HCT116 (cell line): ENCODE data around the gene WBP1. TPM values are rescaled to one million over a fixed set of nuclear protein-coding genes. Genes with fewer than 3 reads are reported as not detected.

Experiments used
- ATAC-seq: fragments of 200-7000 bp; cut with Tn5 transposase; 2 replicates; pipeline ENCODE4 v1.9.1; 2020; ENCODE audit warnings: mild to moderate bottlenecking, moderate library complexity
- BruUV-seq: library from RNA; stranded (reverse); fragments of 400-500 nt; replicated peaks from 2 replicates; lab custom pipeline; 2021; lab: Mats Ljungman, UMichigan
- CTCF ChIA-PET: fragments of 300-600 bp; sonication (Branson Sonifier 250); formaldehyde crosslinking; loops from one replicate; lab custom pipeline; 2021; ENCODE audit warnings: antibody characterized with exemption; lab: Charles Lee
- POLR2A ChIA-PET: fragments of 300-600, 350-600 bp; sonication (Branson Sonifier 250); formaldehyde crosslinking; loops from one replicate; lab custom pipeline; 2021; ENCODE audit warnings: antibody characterized with exemption; lab: Charles Lee
- RAD21 ChIA-PET, 2 experiments: fragments of 300-600 bp; sonication (Branson Sonifier 250); formaldehyde crosslinking; loops; one replicate each; lab custom pipeline; 2023; ENCODE audit warnings: low total read pairs in 2 of 2; ENCODE audit not compliant: uncharacterized antibody in 2 of 2, unreplicated experiment in 2 of 2, low non-redundant PET in 1 of 2; lab: Charles Lee
- DNase-seq: peaks from one replicate; pipeline ENCODE4 v3.0.0-alpha.2; 2010; ENCODE audit warnings: low read depth, low spot score
- H2AFZ ChIP-seq: fragments of 200-600 bp; shearing (Covaris generic), sonication (generic); 2 replicates; pipeline ENCODE4 v1.6.1; 2017; ENCODE audit warnings: low read depth, mixed run types, mixed read lengths, antibody characterized with exemption, low read length; ENCODE audit not compliant: poor library complexity, severe bottlenecking
- H3K27ac ChIP-seq: 2 replicates; pipeline ENCODE4 v1.5.1; 2012; ENCODE audit warnings: low read depth, low read length
- H3K27me3 ChIP-seq: fragments of 200-600 bp; sonication (generic); 2 replicates; pipeline ENCODE4 v1.6.1; 2016; ENCODE audit warnings: mixed run types, low read length, mixed read lengths; ENCODE audit not compliant: insufficient read depth
- H3K36me3 ChIP-seq, 2 experiments: fragments of 200-500 bp in 1 of 2; fragments of 200-600 bp in 1 of 2; sonication (Bioruptor generic) in 1 of 2; sonication (generic) in 1 of 2; 2 replicates each; pipeline versions ENCODE4 v1.5.1 to v1.6.1; 2014 to 2016; ENCODE audit warnings: low read length in 2 of 2, inconsistent platforms in 1 of 2, mixed read lengths in 1 of 2, mixed run types in 1 of 2; ENCODE audit not compliant: insufficient read depth in 2 of 2, control insufficient read depth in 1 of 2
- H3K4me1 ChIP-seq, 2 experiments: fragments of 200-600 bp in 1 of 2; sonication (generic) in 1 of 2; 2 replicates each; pipeline versions ENCODE4 v1.5.1 to v1.6.1; 2012 to 2017; ENCODE audit warnings: low read length in 2 of 2, inconsistent platforms in 1 of 2, mild to moderate bottlenecking in 1 of 2, mixed read lengths in 1 of 2, mixed run types in 1 of 2, moderate library complexity in 1 of 2; ENCODE audit not compliant: insufficient read depth in 2 of 2, control insufficient read depth in 1 of 2
- H3K4me2 ChIP-seq: fragments of 200-600 bp; sonication (generic); 2 replicates; pipeline ENCODE4 v1.6.1; 2017; ENCODE audit warnings: mixed run types, low read length, mixed read lengths
- H3K4me3 ChIP-seq, 2 experiments: fragments of 200-600 bp in 1 of 2; sonication (generic) in 1 of 2; replicated peaks in 1 of 2; 2 replicates each; pipeline ENCODE4 v1.5.1; 2011 to 2016; ENCODE audit warnings: low read length in 2 of 2, control low read depth in 1 of 2, low read depth in 1 of 2, mild to moderate bottlenecking in 1 of 2, mixed read lengths in 1 of 2, mixed run types in 1 of 2
- H3K79me2 ChIP-seq: fragments of 200-600 bp; sonication (generic); 2 replicates; pipeline ENCODE4 v1.6.1; 2017; ENCODE audit warnings: mild to moderate bottlenecking, mixed run types, low read length, moderate library complexity, mixed read lengths; ENCODE audit not compliant: insufficient read depth
- H3K9ac ChIP-seq: fragments of 200-600 bp; sonication (generic); 2 replicates; pipeline ENCODE4 v1.6.1; 2016; ENCODE audit warnings: low read length, mixed read lengths
- H3K9me2 ChIP-seq: fragments of 200-600 bp; sonication (generic), shearing (Covaris generic); 2 replicates; pipeline ENCODE4 v1.6.1; 2017; ENCODE audit warnings: mixed run types, mild to moderate bottlenecking, moderate library complexity; ENCODE audit not compliant: insufficient read depth
- H3K9me3 ChIP-seq, 2 experiments: fragments of 200-500 bp in 1 of 2; fragments of 200-600 bp in 1 of 2; sonication (Bioruptor generic) in 1 of 2; sonication (generic) in 1 of 2; 2 replicates each; pipeline ENCODE4 v1.6.1; 2014 to 2017; ENCODE audit warnings: low read length in 2 of 2, mixed read lengths in 2 of 2, inconsistent platforms in 1 of 2, low read depth in 1 of 2, mild to moderate bottlenecking in 1 of 2, mixed run types in 1 of 2, moderate library complexity in 1 of 2; ENCODE audit not compliant: control insufficient read depth in 1 of 2, insufficient read depth in 1 of 2
- H4K20me1 ChIP-seq: fragments of 200-600 bp; sonication (generic), shearing (Covaris generic); 2 replicates; pipeline ENCODE4 v1.6.1; 2017; ENCODE audit warnings: mixed run types, mild to moderate bottlenecking, moderate library complexity; ENCODE audit not compliant: insufficient read depth
- ATF3 ChIP-seq: IDR thresholded peaks from 2 replicates; pipeline ENCODE4 v1.6.1; 2012
- CEBPB ChIP-seq: IDR thresholded peaks from 2 replicates; pipeline ENCODE4 v1.6.1; 2012; ENCODE audit warnings: low read depth
- EGR1 ChIP-seq: IDR thresholded peaks from 2 replicates; pipeline ENCODE4 v1.6.1; 2012; ENCODE audit warnings: low read depth
- ELF1 ChIP-seq: IDR thresholded peaks from 2 replicates; pipeline ENCODE4 v1.6.1; 2012; ENCODE audit warnings: low read depth, borderline replicate concordance
- FOSL1 ChIP-seq: IDR thresholded peaks from 2 replicates; pipeline ENCODE4 v1.6.1; 2012; ENCODE audit warnings: low read depth
- JUND ChIP-seq: IDR thresholded peaks from 2 replicates; pipeline ENCODE4 v1.6.1; 2012
- MAX ChIP-seq: IDR thresholded peaks from 2 replicates; pipeline ENCODE4 v1.6.1; 2012
- POLR2AphosphoS5 ChIP-seq: IDR thresholded peaks from 2 replicates; pipeline ENCODE4 v1.6.1; 2011; ENCODE audit warnings: mild to moderate bottlenecking, low read depth, low read length, moderate library complexity
- RAD21 ChIP-seq: IDR thresholded peaks from 2 replicates; pipeline ENCODE4 v1.6.1; 2012; ENCODE audit warnings: low read depth, mild to moderate bottlenecking
- REST ChIP-seq: IDR thresholded peaks from 2 replicates; pipeline ENCODE4 v1.6.1; 2012; ENCODE audit warnings: low read depth
- SIN3A ChIP-seq: IDR thresholded peaks from 2 replicates; pipeline ENCODE4 v1.6.1; 2012; ENCODE audit warnings: low read depth
- SP1 ChIP-seq: IDR thresholded peaks from 2 replicates; pipeline ENCODE4 v1.6.1; 2012; ENCODE audit warnings: low read depth
- TCF7L2 ChIP-seq: IDR thresholded peaks from 2 replicates; pipeline ENCODE4 v1.7.0; 2011; ENCODE audit warnings: borderline replicate concordance, inconsistent platforms; ENCODE audit not compliant: insufficient read depth, insufficient read length; ENCODE audit errors: extremely low read depth
- ZBTB33 ChIP-seq: IDR thresholded peaks from 2 replicates; pipeline ENCODE4 v1.6.1; 2011; ENCODE audit warnings: mild to moderate bottlenecking, low read length, moderate library complexity; ENCODE audit not compliant: insufficient replicate concordance; ENCODE audit errors: extremely low read depth
- ZFX ChIP-seq: fragments of 450-650 bp; IDR thresholded peaks from 2 replicates; pipeline ENCODE4 v1.6.1; 2017
- intact Hi-C: fragments of 100-400 bp; cut with micrococcal nuclease; formaldehyde crosslinking; loops from 2 replicates; pipeline ENCODE4 v1.10.0; 2022
- total RNA-seq: library from RNA; stranded (reverse); gene quantifications from one replicate; pipeline ENCODE4 v1.2.1, GENCODE V29; 2021; ENCODE audit not compliant: unreplicated experiment
- TF ChIP-seq, protein P1 (sequence below), 3 experiments: fragments of 200-600 bp in 1 of 3; sonication (generic) in 1 of 3; IDR thresholded peaks in 2 of 3; conservative IDR thresholded peaks in 1 of 3; 2 replicates each; pipeline ENCODE4 v1.5.1; 2012 to 2017; ENCODE audit warnings: low read depth in 2 of 3, low read length in 2 of 3, antibody characterized with exemption in 1 of 3, borderline replicate concordance in 1 of 3, control low read depth in 1 of 3, mild to moderate bottlenecking in 1 of 3, mixed read lengths in 1 of 3, mixed run types in 1 of 3, moderate library complexity in 1 of 3; ENCODE audit not compliant: insufficient read depth in 1 of 3

The WBP1 gene
- total RNA-seq, 1 experiment from 2014 or later = 64.7 TPM

GRCh38 chr2:74438248-74438647 lies 20.0 kb upstream of the WBP1 start:
- Histone ChIP-seq H3K9me2 (no peaks in the 10 kb centered on the region), H3K4me3 (no peak overlapping the region), H3K4me2 (no peak overlapping the region), H4K20me1 (no peaks in the 10 kb centered on the region; the same call in 1 of the 2 replicates), H3K27me3 (no peaks in the 10 kb centered on the region), H3K4me1 (peaks cover 15 to 32% of the 10 kb centered on the region in 2 experiments), H3K79me2 (peaks cover 75% of the 10 kb centered on the region), H3K9me3 (no peaks in the 10 kb centered on the region), H3K36me3 (peaks cover 0 to 13% of the 10 kb centered on the region in 2 experiments; a peak in 1 of 4 replicates), H2AFZ (no peak overlapping the region), H3K27ac (no peak overlapping the region), H3K9ac (no peak overlapping the region)
- no TSS peak for BruUV-seq
- ATAC-seq (no peak), DNase-seq (no peak)
- intact Hi-C loops = no loop called here
- ChIA-PET RAD21 (no interaction called here), POLR2A (no interaction called here), CTCF (no interaction called here)
- TF ChIP-seq ELF1 (no peak), SIN3A (no peak), JUND (no peak), CEBPB (no peak), REST (no peak), RAD21 (no peak), ZBTB33 (no peak), POLR2AphosphoS5 (no peak), TCF7L2 (no peak), FOSL1 (no peak), ATF3 (no peak), MAX (no peak), SP1 (no peak), EGR1 (no peak), ZFX (no peak)
- TF ChIP-seq, protein P1, sequence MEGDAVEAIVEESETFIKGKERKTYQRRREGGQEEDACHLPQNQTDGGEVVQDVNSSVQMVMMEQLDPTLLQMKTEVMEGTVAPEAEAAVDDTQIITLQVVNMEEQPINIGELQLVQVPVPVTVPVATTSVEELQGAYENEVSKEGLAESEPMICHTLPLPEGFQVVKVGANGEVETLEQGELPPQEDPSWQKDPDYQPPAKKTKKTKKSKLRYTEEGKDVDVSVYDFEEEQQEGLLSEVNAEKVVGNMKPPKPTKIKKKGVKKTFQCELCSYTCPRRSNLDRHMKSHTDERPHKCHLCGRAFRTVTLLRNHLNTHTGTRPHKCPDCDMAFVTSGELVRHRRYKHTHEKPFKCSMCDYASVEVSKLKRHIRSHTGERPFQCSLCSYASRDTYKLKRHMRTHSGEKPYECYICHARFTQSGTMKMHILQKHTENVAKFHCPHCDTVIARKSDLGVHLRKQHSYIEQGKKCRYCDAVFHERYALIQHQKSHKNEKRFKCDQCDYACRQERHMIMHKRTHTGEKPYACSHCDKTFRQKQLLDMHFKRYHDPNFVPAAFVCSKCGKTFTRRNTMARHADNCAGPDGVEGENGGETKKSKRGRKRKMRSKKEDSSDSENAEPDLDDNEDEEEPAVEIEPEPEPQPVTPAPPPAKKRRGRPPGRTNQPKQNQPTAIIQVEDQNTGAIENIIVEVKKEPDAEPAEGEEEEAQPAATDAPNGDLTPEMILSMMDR (IDR thresholded peaks at IDR 0.05 in 2 of 3, conservative IDR thresholded peaks at IDR 0.05 in 1 of 3; ENCODE audit: borderline replicate concordance in 1 of 3, insufficient read depth in 1 of 3, low read depth in 2 of 3, low read length in 2 of 3) = no peak
